Suprapubic skin (tissue), 4 donors: Measurements from ENCODE around the gene SF3B1.

Experiments
- EP300 ChIP-seq: sonication (generic); formaldehyde crosslinking; IDR thresholded peaks from one replicate; pipeline ENCODE4 v1.6.1; 2017; ENCODE audit warnings: antibody characterized with exemption
- POLR2A ChIP-seq, 2 donors: fragments of 450-650 bp; IDR thresholded peaks; one replicate each; pipeline ENCODE4 v1.6.1; 2017; ENCODE audit warnings: antibody characterized with exemption in 2 of 2, mild to moderate bottlenecking in 2 of 2, moderate library complexity in 2 of 2
- POLR2AphosphoS5 ChIP-seq, 3 donors: sonication (generic); formaldehyde crosslinking; IDR thresholded peaks; one replicate each; pipeline ENCODE4 v1.6.1; 2017; ENCODE audit warnings: antibody characterized with exemption in 3 of 3
- TF ChIP-seq, protein P1 (sequence below), 2 donors: fragments of 200-600 bp in 1 of 2; fragments of 450-650 bp in 1 of 2; sonication (generic) in 1 of 2; IDR thresholded peaks; one replicate each; pipeline ENCODE4 v1.5.1; 2016 to 2019; ENCODE audit warnings: antibody characterized with exemption in 2 of 2, mild to moderate bottlenecking in 1 of 2, moderate library complexity in 1 of 2

DNA sequence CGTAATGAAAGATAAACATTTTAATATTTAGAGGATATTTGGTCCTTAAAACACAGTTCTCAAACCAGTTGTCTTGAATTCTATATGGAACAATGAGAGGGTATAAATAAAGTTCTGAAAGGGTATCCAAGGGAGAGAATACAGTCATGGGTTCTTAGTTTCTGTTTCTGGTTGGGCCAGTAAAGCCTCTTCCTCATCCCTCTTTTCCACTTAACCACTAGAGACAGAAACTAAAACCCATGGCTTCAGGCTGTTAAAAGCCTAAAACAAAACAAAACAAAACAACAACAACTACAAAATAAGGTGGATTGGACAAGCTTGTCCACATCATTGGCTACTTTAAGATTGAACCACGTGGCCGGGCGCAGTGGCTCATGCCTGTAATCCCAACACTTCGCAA is 37.3 kb upstream of the SF3B1 start:
- TF ChIP-seq POLR2A (IDR thresholded peaks at IDR 0.05) (no peak), POLR2AphosphoS5 (IDR thresholded peaks at IDR 0.05) (no peak), EP300 (no peak)
- TF ChIP-seq, protein P1, sequence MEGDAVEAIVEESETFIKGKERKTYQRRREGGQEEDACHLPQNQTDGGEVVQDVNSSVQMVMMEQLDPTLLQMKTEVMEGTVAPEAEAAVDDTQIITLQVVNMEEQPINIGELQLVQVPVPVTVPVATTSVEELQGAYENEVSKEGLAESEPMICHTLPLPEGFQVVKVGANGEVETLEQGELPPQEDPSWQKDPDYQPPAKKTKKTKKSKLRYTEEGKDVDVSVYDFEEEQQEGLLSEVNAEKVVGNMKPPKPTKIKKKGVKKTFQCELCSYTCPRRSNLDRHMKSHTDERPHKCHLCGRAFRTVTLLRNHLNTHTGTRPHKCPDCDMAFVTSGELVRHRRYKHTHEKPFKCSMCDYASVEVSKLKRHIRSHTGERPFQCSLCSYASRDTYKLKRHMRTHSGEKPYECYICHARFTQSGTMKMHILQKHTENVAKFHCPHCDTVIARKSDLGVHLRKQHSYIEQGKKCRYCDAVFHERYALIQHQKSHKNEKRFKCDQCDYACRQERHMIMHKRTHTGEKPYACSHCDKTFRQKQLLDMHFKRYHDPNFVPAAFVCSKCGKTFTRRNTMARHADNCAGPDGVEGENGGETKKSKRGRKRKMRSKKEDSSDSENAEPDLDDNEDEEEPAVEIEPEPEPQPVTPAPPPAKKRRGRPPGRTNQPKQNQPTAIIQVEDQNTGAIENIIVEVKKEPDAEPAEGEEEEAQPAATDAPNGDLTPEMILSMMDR (IDR thresholded peaks at IDR 0.05), result no peak
